T follicular helper cell (primary cell): ENCODE measurements around the gene SYPL1.

Source experiments
- DNase-seq: peaks from one replicate; pipeline ENCODE4 v3.0.0-alpha.2; 2020; ENCODE audit warnings: low read depth

Gene SYPL1

GRCh38 chr7:106092204-106092603, 19.9 kb downstream of the SYPL1 start:
- DNase-seq = no peak

DNA sequence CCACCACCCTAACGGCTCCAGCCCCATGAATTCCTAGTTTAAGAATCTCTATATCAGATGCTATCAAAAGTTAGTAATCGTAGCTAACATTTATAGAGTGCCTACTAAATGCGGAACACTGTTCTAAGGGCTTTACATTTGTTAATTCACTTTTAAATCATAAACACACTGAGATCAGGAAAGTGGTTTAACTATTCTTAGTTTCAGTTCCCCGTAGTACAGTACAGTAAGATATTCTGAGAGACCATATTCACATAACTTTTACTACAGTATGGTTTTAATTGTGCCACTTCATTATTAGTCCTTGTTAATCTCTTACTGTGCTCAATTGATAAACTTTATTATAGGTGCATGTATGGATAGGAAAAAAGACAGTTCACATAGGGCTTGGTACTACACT, 22.5 kb downstream of the SYPL1 start:
- no peak for DNase-seq

DNA sequence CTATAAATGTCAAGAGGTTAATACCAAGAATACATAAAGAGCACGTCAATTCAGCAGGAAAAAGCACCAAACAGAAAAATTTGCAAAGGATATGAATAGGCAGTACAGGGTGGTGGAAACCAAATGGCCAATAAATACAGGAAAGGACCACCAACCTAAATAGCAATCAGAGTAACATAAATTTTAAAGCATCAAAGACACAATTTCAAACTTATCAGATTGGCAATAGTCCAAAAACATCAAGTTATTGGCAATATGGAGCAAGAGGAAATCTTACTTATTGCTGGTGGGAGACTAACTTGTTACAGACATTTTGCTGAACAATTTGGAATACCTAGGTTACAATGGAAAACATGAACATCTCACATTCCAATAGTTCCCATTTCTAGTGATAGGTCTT, 24.1 kb downstream of the SYPL1 start:
- no peak for DNase-seq

GRCh38 chr7:106086062-106086461, 26.1 kb downstream of the SYPL1 start:
- no peak for DNase-seq

GRCh38 chr7:106085015-106085414, 27.1 kb downstream of the SYPL1 start:
- no peak for DNase-seq

DNA sequence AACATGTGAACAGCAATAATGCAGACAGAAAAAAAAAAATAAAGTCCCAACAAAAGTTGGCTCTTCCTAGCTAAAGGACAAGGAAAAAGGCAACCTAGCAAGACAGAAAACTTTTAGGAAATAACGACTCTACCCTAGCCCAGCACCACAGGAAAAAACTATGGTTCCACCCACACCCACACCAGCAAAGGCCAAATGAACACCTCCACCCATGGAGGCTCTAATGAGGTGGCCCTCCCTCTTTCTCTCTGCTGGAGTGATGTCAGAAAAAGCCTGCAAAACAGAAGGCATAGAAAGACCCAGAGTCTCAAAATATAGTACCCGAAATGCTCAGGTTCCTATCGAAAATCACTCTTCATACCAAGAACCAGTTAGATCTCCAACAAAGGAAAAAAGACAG, 28.4 kb downstream of the SYPL1 start:
- DNase-seq = no peak

DNA sequence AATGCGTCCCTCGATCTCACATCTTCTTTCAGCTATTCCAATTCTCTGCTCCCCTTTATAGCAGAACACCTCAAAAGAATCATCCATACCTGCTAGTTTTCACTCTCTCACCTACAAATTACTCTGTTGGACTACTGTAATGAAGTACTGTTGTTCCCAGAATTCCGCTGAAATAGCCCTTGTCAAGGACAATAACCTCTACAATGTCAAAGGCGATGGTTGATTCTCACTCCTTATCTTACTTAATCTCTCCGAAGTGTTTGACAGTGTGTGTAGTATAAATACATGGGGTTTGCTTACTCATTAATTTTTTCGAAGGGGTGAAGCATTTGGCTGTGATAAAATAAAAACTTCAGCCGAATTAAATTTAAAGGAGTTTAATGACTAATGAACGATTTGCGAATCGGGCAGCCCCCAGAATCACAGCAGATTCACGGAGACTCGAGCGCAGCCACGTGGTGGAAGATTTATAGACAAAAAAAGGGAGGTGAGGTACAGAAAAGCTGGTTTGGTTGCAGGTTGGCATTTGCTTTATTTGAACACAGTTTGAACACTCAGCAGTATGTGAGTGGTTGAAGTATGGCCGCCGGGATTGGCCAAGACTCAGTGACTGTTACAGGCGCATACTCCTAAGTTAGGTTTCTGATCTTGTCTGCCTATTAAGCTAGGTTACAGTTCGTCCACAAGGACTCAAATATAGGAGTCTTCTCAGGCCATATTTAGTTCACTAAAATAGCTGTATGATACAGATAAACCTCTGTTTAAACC, 29.8 kb downstream of the SYPL1 start:
- DNase-seq = no peak

- DNase-seq = no peak
These were observed 31.7 kb downstream of the SYPL1 start for GRCh38 chr7:106080300-106080987.

- no peak for DNase-seq
These were observed 35.6 kb downstream of the SYPL1 start for GRCh38 chr7:106076537-106076936.

- no peak for DNase-seq
These were observed 36.2 kb downstream of the SYPL1 start for GRCh38 chr7:106075937-106076336.

DNA sequence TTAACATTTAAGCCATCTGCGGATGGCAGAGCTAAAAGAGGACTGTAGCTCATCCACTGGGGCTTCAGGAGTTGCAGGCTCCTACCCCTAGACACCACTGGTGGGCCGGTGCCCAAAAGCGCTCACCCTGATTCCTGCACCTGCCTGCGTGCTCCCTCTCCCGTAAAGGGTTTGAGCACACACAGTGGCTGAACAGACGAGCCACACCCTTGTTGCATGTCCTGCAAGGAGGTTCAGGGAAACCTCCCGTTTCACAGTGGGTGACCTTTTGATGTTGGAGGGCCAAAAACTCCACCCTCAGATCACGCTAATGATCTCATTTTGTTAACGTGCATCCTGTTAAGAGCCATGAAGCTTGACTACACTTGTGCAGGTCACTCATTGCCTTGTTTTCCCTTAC, 37.9 kb downstream of the SYPL1 start:
- DNase-seq = no peak

DNA sequence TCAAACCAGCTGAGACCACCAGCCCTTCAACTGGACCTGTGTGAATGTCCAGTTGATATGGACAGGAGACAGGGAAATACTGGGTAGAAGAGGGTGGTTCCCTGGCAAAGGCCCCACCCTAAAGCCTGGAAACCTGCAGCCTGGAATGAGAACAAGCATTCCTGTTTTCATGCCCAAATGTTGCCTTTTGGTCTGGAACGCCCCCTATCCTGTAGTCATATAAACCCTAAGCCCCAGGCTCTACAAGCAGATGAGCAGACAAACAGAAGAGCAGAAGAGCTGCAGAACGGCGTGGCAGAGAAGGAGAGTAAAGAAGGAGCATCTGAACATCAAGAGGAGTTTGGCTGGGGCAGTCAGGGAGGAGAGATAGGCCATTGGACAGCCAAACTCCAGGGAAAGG, 38.4 kb downstream of the SYPL1 start:
- no peak for DNase-seq

DNA sequence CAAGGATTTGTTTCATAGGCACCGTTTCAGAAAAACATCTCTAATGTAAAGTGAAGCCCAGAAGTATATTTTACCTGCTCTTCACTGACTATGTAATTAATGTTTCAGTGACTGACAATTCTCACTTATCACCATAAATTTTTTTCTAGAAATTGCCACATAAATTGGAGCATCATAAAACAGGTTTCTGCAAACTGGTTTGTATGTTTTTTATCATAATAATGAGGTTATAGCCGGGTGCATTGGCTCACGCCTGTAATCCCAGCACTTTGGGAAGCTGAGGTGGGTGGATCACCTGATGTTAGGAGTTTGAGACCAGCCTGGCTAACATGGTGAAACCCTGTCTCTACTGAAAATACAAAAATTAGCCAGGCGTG, 39.4 kb downstream of the SYPL1 start:
- no peak for DNase-seq

GRCh38 chr7:106071999-106072714, 40.0 kb downstream of the SYPL1 start:
- no peak for DNase-seq

GRCh38 chr7:106071356-106071998, 40.6 kb downstream of the SYPL1 start:
- DNase-seq = peak; percentile 12

GRCh38 chr7:106070567-106071254, 41.4 kb downstream of the SYPL1 start:
- DNase-seq = no peak

GRCh38 chr7:106070201-106070551, 41.9 kb downstream of the SYPL1 start:
- no peak for DNase-seq

DNA sequence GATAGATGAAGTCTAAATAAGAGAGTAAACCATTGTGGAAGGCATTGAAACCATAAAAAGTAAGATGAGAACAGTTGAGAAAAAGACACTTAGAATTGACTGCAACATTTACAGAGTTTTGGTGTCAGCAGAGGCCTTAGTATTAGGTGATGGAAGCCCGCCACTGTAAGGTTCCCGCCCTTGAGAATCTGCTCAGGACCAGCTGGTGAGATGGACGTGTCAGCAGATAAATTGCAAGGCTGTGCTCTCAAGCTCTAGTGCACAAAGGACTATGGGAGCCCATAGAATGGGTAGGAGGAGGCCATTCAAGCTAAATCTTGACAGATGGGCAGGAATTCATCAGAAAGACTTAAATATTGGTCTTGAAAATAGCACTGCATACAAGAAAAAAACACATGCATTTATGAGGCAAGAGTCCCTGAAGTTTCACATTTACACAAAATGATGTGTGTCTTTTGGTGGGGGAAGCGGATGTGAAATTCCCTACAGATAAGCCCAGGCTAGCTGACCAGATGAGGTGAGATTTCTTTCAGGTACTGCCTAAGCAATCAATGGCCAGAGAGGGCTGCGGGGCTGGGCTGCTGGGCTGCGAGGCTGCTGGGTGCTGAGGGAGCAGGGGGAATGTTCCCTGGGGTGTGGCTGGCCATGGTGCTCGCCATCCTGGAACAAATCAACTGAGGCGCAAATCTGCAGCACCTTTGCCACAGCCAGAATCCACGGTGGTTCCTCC, 42.5 kb downstream of the SYPL1 start:
- no peak for DNase-seq

DNA sequence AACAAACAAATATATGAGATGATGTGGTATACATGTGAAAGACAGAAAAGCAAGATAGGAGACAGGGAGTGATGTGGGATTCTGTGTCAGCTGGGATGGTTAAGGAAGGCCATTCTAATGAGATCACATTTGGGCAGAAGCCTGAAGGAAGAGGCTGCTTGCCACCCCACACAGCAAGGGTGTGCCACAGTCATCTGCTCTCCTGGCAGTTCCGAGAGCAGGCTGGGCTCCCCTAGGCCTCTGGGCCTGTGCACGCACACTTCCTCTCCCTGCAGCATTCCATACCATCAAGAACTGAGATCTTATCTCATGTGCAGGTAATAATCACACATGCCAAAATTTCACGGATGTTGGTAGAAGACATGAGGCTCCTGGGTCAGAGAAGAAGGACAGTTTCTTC, 43.1 kb downstream of the SYPL1 start:
- DNase-seq = no peak

DNA sequence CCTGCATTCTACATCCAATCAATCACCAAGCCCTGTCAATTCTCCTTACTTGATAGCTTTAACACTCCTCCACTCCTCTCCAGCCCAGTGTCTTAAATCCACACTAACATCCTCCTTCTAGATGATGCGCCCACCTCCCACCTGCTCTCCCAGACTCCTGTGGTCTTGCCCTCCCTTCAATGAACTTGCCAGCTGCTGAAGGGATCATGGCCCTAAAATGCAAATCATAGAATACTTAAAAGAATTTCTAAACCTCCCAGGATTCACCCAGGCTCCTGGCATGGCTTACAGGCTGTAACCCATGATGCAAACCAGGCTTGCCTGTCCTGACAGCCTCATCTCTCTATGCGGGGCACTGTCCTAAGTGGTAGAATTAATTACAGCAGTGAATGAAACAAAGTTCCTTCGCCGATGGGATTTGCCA, 43.6 kb downstream of the SYPL1 start:
- no peak for DNase-seq

DNA sequence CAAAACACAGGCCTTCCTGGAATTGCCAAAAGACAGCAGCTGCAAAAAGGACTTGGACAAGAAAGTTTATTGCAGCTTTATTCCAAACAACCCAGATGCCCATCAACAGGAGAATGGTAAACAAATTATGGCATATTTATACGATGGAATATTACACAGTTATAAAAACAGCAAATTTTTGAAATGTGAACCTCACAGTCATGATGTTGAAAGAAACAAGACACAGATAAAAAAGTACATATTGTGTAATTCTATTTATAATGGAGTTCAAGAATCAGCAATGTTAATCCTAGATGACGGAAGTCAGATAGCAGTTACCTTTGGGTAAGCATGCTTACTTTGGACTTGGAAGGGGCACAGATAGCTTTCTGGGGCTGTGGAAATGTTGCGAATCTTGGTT, 44.4 kb downstream of the SYPL1 start:
- DNase-seq = no peak
